Measurements from ENCODE around the gene MYO7A.

DNA sequence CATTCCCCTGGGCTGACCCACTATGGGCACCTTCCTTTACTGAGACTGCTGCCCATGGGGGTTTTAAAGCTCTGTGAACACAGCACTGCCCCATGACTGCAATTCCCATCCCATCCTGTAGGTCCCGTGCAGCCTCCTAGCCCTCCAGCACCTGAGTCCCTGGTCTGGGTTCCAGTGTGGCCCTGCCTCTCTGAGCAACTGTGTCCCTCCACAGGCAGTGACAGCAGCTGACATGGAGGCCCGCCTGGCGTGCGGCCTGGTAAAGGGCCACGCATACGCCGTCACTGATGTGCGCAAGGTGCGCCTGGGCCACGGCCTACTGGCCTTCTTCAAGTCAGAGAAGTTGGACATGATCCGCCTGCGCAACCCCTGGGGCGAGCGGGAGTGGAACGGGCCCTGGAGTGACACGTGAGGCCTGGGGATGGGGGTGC, 12.8 kb upstream of the MYO7A start:
- TF ChIP-seq, protein P1, sequence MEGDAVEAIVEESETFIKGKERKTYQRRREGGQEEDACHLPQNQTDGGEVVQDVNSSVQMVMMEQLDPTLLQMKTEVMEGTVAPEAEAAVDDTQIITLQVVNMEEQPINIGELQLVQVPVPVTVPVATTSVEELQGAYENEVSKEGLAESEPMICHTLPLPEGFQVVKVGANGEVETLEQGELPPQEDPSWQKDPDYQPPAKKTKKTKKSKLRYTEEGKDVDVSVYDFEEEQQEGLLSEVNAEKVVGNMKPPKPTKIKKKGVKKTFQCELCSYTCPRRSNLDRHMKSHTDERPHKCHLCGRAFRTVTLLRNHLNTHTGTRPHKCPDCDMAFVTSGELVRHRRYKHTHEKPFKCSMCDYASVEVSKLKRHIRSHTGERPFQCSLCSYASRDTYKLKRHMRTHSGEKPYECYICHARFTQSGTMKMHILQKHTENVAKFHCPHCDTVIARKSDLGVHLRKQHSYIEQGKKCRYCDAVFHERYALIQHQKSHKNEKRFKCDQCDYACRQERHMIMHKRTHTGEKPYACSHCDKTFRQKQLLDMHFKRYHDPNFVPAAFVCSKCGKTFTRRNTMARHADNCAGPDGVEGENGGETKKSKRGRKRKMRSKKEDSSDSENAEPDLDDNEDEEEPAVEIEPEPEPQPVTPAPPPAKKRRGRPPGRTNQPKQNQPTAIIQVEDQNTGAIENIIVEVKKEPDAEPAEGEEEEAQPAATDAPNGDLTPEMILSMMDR (IDR thresholded peaks at IDR 0.05) = peak; percentile 17; the same call in 1 of the 2 replicates
- TF ChIP-seq ZFX (IDR thresholded peaks at IDR 0.05; ENCODE audit: borderline replicate concordance) = no peak
